Sigmoid colon (tissue), 7 donors: ENCODE data around the gene LRP1B. TPM values are rescaled to one million over a fixed set of nuclear protein-coding genes. Genes with fewer than 3 reads are reported as not detected.

Experiments
- DNase-seq: peaks from one replicate; pipeline ENCODE4 v3.0.0-alpha.2; 2019
- H3K27ac ChIP-seq, 4 donors: fragments of 200-600 bp; sonication (generic); one replicate each; pipeline ENCODE4 v1.5.1; 2016 to 2019; ENCODE audit warnings: mild to moderate bottlenecking in 1 of 4
- H3K27me3 ChIP-seq, 3 donors: fragments of 200-600 bp; sonication (generic); one replicate each; pipeline ENCODE4 v1.5.1; 2019; ENCODE audit warnings: mild to moderate bottlenecking in 1 of 3
- H3K36me3 ChIP-seq, 4 donors: fragments of 200-600 bp; sonication (generic); one replicate each; pipeline ENCODE4 v1.5.1; 2016 to 2019
- H3K4me1 ChIP-seq, 4 donors: fragments of 200-600 bp; sonication (generic); one replicate each; pipeline ENCODE4 v1.5.1; 2017 to 2019
- H3K4me3 ChIP-seq, 4 donors: fragments of 200-600 bp; sonication (generic); one replicate each; pipeline ENCODE4 v1.5.1; 2017 to 2019; ENCODE audit warnings: mild to moderate bottlenecking in 2 of 4, moderate library complexity in 1 of 4
- H3K9me3 ChIP-seq, 4 donors: fragments of 200-600 bp in 3 of 4; sonication (generic) in 3 of 4; one replicate each; pipeline versions ENCODE4 v1.5.1 to v1.6.1; 2013 to 2019
- EP300 ChIP-seq, 4 donors: sonication (generic); formaldehyde crosslinking; IDR thresholded peaks; one replicate each; pipeline ENCODE4 v1.6.1; 2017; ENCODE audit warnings: antibody characterized with exemption in 4 of 4
- POLR2A ChIP-seq, 2 donors: fragments of 450-650 bp; IDR thresholded peaks; one replicate each; pipeline ENCODE4 v1.6.1; 2016; ENCODE audit warnings: antibody characterized with exemption in 2 of 2, mild to moderate bottlenecking in 2 of 2, moderate library complexity in 2 of 2
- POLR2AphosphoS5 ChIP-seq, 4 donors: sonication (generic); formaldehyde crosslinking; IDR thresholded peaks; one replicate each; pipeline ENCODE4 v1.6.1; 2017; ENCODE audit warnings: antibody characterized with exemption in 4 of 4
- WGBS, 2 donors: extraction: QIAGEN DNeasy Blood & Tissue Kit; methylation state at CpG; one replicate each; pipeline ENCODE4 v1.1.7; 2013; 5-methylcytosine and 5-hydroxymethylcytosine counted together
- intact Hi-C: fragments of 100-400 bp; cut with DNase I; formaldehyde crosslinking; loops from one replicate; pipeline ENCODE4 v1.15.1; 2023
- polyA plus RNA-seq, 3 donors: library from polyadenylated mRNA; stranded (reverse); fragments of 200-250 nt; gene quantifications; one replicate each; pipeline ENCODE4 v1.2.3, GENCODE V29; 2013
- total RNA-seq, 4 donors: library from RNA; depleted of rRNA; stranded (reverse); fragments of >200 nt; gene quantifications; one replicate each; pipeline ENCODE4 v1.1.0, GENCODE V29; 2016
- TF ChIP-seq, protein P1 (sequence below), 4 experiments: fragments of 450-650 bp in 3 of 4; fragments of 200-600 bp in 1 of 4; IDR thresholded peaks; one replicate each; pipeline ENCODE4 v1.5.1; 2016 to 2019; ENCODE audit warnings: antibody characterized with exemption in 4 of 4, mild to moderate bottlenecking in 3 of 4, moderate library complexity in 2 of 4
- donor health status: healthy with polysubstance abuse.
- donor health status: Bipolar disorder and iron deficiency.
- donor health status: healthy.

The LRP1B gene
- total and polyA plus RNA-seq, 7 donors = 0.06 to 5.1 (median 2.0) TPM; not detected in 1

- intact Hi-C loops = no loop called here
- Histone ChIP-seq H3K27me3 (no peaks in the 10 kb centered on the region), H3K4me1 (peaks cover 0 to 16% (median 11%) of the 10 kb centered on the region in 4 donors), H3K4me3 (no peak overlapping the region), H3K27ac (no peak overlapping the region), H3K9me3 (no peaks in the 10 kb centered on the region), H3K36me3 (no peaks in the 10 kb centered on the region)
- DNase-seq = no peak
- TF ChIP-seq, protein P1, sequence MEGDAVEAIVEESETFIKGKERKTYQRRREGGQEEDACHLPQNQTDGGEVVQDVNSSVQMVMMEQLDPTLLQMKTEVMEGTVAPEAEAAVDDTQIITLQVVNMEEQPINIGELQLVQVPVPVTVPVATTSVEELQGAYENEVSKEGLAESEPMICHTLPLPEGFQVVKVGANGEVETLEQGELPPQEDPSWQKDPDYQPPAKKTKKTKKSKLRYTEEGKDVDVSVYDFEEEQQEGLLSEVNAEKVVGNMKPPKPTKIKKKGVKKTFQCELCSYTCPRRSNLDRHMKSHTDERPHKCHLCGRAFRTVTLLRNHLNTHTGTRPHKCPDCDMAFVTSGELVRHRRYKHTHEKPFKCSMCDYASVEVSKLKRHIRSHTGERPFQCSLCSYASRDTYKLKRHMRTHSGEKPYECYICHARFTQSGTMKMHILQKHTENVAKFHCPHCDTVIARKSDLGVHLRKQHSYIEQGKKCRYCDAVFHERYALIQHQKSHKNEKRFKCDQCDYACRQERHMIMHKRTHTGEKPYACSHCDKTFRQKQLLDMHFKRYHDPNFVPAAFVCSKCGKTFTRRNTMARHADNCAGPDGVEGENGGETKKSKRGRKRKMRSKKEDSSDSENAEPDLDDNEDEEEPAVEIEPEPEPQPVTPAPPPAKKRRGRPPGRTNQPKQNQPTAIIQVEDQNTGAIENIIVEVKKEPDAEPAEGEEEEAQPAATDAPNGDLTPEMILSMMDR (IDR thresholded peaks at IDR 0.05) = no peak
- TF ChIP-seq EP300 (IDR thresholded peaks at IDR 0.05) (no peak), POLR2A (IDR thresholded peaks at IDR 0.05) (no peak), POLR2AphosphoS5 (IDR thresholded peaks at IDR 0.05) (no peak)
- WGBS, 2 donors = 53 to 74% methylated on average over 3 of the region's 3 CpGs
Observed at GRCh38 chr2:141710589-141711239, 420.1 kb downstream of the LRP1B start.

GRCh38 chr2:141709756-141710155 is 421.1 kb downstream of the LRP1B start:
- intact Hi-C loops = no loop called here
- TF ChIP-seq POLR2AphosphoS5 (IDR thresholded peaks at IDR 0.05) (no peak), POLR2A (IDR thresholded peaks at IDR 0.05) (no peak), EP300 (IDR thresholded peaks at IDR 0.05) (no peak)
- TF ChIP-seq, protein P1 (IDR thresholded peaks at IDR 0.05) = no peak
- DNase-seq = no peak
- Histone ChIP-seq H3K4me3 (no peak overlapping the region), H3K27me3 (no peaks in the 10 kb centered on the region), H3K36me3 (no peaks in the 10 kb centered on the region), H3K9me3 (no peaks in the 10 kb centered on the region), H3K27ac (no peak overlapping the region), H3K4me1 (peaks cover 0 to 12% (median 9%) of the 10 kb centered on the region in 4 donors)
- WGBS, 2 donors = 81 to 85% methylated on average over 2 of the region's 2 CpGs

DNA sequence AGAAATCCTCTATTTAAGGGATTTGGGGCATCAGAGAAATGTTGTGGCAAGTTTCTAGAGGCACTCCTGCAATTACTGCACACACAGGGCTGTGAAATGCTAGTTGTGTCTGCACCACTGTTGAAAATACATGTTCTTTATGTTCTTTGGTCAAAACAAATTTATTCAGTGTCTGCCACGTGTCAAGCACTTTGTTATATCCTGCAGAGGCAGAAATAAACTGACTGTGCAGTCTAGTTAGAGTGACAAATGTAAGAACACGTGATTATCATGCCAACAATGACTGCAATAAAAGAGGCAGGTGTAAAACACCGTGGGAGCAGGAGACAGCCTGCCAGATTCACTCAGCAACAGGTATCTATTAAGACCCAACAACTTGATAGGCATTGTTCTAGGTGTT is 423.3 kb downstream of the LRP1B start:
- H3K4me3 ChIP-seq = no peak overlapping the region
- TF ChIP-seq POLR2A (IDR thresholded peaks at IDR 0.05) (no peak), EP300 (IDR thresholded peaks at IDR 0.05) (no peak), POLR2AphosphoS5 (IDR thresholded peaks at IDR 0.05) (no peak)
- TF ChIP-seq, protein P1 (IDR thresholded peaks at IDR 0.05) = no peak
- no peaks in the 10 kb centered on the region for H3K27me3 ChIP-seq
- WGBS, 2 donors = 14 to 44% methylated on average over 3 of the region's 3 CpGs
- H3K4me1 ChIP-seq = peaks cover 0 to 5% (median 0%) of the 10 kb centered on the region in 4 donors
- no peak overlapping the region for H3K27ac ChIP-seq
- no peaks in the 10 kb centered on the region for H3K36me3 ChIP-seq
- no peak for DNase-seq
- H3K9me3 ChIP-seq = no peaks in the 10 kb centered on the region
- intact Hi-C loops = no loop called here

GRCh38 chr2:141704541-141704940 is 426.3 kb downstream of the LRP1B start:
- TF ChIP-seq POLR2A (IDR thresholded peaks at IDR 0.05) (no peak), EP300 (IDR thresholded peaks at IDR 0.05) (no peak)
- TF ChIP-seq, protein P1 (IDR thresholded peaks at IDR 0.05) = no peak
- peaks cover 0 to 28% (median 17%) of the 10 kb centered on the region in 4 donors for H3K4me1 ChIP-seq
- H3K9me3 ChIP-seq = no peaks in the 10 kb centered on the region
- no peak overlapping the region for H3K27ac ChIP-seq
- DNase-seq = no peak
- H3K36me3 ChIP-seq = no peaks in the 10 kb centered on the region
- no peaks in the 10 kb centered on the region for H3K27me3 ChIP-seq
- WGBS, 2 donors = 82 to 84% methylated on average over 2 of the region's 2 CpGs
- no peak overlapping the region for H3K4me3 ChIP-seq
- intact Hi-C loops = no loop called here

DNA sequence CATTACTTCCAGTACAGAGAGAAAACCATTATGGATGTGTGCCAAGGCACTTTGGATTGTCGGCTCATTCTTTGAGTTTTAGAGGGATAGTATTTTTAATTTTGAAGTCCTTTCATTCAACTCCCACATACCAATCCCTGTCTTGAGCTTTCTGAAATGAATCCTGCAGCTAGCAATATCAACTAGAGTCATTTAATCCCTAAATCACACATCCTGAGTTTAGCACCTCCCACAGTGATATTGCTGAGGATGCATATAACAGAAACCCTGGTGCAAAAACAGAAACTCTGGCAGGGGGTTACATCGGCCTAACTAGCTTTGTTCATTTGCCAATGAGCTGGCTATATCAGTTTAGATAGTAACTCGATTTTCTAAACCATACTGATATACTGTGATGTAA is 427.3 kb downstream of the LRP1B start:
- WGBS, 2 donors = 58 to 74% methylated on average over 3 of the region's 3 CpGs
- no peak overlapping the region for H3K27ac ChIP-seq
- DNase-seq = no peak
- H3K4me3 ChIP-seq = no peak overlapping the region
- no peaks in the 10 kb centered on the region for H3K9me3 ChIP-seq
- H3K36me3 ChIP-seq = no peaks in the 10 kb centered on the region
- H3K27me3 ChIP-seq = no peaks in the 10 kb centered on the region
- intact Hi-C loops = no loop called here
- peaks cover 0 to 35% (median 25%) of the 10 kb centered on the region in 4 donors for H3K4me1 ChIP-seq
- TF ChIP-seq POLR2A (IDR thresholded peaks at IDR 0.05) = no peak
- no peak for TF ChIP-seq POLR2AphosphoS5 (IDR thresholded peaks at IDR 0.05)
- TF ChIP-seq, protein P1 (IDR thresholded peaks at IDR 0.05) = no peak
- no peak for TF ChIP-seq EP300 (IDR thresholded peaks at IDR 0.05)
